Neural progenitor cell (in vitro differentiated cells): Measurements from ENCODE around the gene VAT1. TPM values are rescaled to one million over a fixed set of nuclear protein-coding genes. Genes with fewer than 3 reads are reported as not detected.

ENCODE experiments used
- DNase-seq: peaks from one replicate; pipeline ENCODE4 v3.0.0-alpha.2; 2016; ENCODE audit warnings: low spot score
- H2AFZ ChIP-seq: fragments of 200-600 bp; sonication (generic); replicated peaks from 2 replicates; pipeline ENCODE4 v1.6.1; 2016; ENCODE audit warnings: antibody characterized with exemption
- H3F3A ChIP-seq: fragments of 200-600 bp; sonication (generic); 2 replicates; pipeline ENCODE4 v1.6.1; 2016; ENCODE audit warnings: antibody characterized with exemption, low read depth
- H3K27ac ChIP-seq: fragments of 200-600 bp; sonication (generic); 2 replicates; pipeline ENCODE4 v1.5.1; 2016; ENCODE audit warnings: mild to moderate bottlenecking
- H3K27me3 ChIP-seq: fragments of 200-600 bp; sonication (generic); 2 replicates; pipeline ENCODE4 v1.6.1; 2016; ENCODE audit warnings: mild to moderate bottlenecking, moderate library complexity
- H3K36me3 ChIP-seq: fragments of 200-600 bp; sonication (generic); 2 replicates; pipeline ENCODE4 v1.5.1; 2016
- H3K4me1 ChIP-seq: fragments of 200-600 bp; sonication (generic); 2 replicates; pipeline ENCODE4 v1.6.1; 2016; ENCODE audit warnings: mixed run types
- H3K4me2 ChIP-seq: fragments of 200-600 bp; sonication (generic); 2 replicates; pipeline ENCODE4 v1.6.1; 2016
- H3K4me3 ChIP-seq: fragments of 200-600 bp; sonication (generic); 2 replicates; pipeline ENCODE4 v1.5.1; 2016
- H3K79me2 ChIP-seq: fragments of 200-600 bp; sonication (generic); 2 replicates; pipeline ENCODE4 v1.6.1; 2016; ENCODE audit warnings: low read depth
- H3K9ac ChIP-seq: fragments of 200-600 bp; sonication (generic); 2 replicates; pipeline ENCODE4 v1.6.1; 2016
- H3K9me3 ChIP-seq: fragments of 200-600 bp; sonication (generic); 2 replicates; pipeline ENCODE4 v1.5.1; 2016; ENCODE audit warnings: low read depth
- H4K20me1 ChIP-seq: fragments of 200-600 bp; sonication (generic); 2 replicates; pipeline ENCODE4 v1.6.1; 2016; ENCODE audit warnings: low read depth
- H3K27ac Mint-ChIP-seq: 3 replicates; pipeline ENCODE4 v1.8.0; 2021; ENCODE audit warnings: mixed read lengths
- H3K27me3 Mint-ChIP-seq: 2 replicates; pipeline ENCODE4 v1.8.0; 2022; ENCODE audit warnings: low read depth, mild to moderate bottlenecking, inconsistent platforms, moderate library complexity, mixed read lengths; ENCODE audit not compliant: insufficient read depth
- H3K36me3 Mint-ChIP-seq: 3 replicates; pipeline ENCODE4 v1.8.0; 2021; ENCODE audit warnings: mixed read lengths
- H3K4me1 Mint-ChIP-seq: 3 replicates; pipeline ENCODE4 v1.8.0; 2021; ENCODE audit warnings: mixed read lengths
- H3K4me3 Mint-ChIP-seq: 3 replicates; pipeline ENCODE4 v1.8.0; 2021; ENCODE audit warnings: mild to moderate bottlenecking, moderate library complexity, mixed read lengths
- H3K9me3 Mint-ChIP-seq: 3 replicates; pipeline ENCODE4 v1.8.0; 2020; ENCODE audit warnings: mixed read lengths
- EZH2 ChIP-seq: fragments of 200-600 bp; sonication (generic); IDR thresholded peaks from 2 replicates; pipeline ENCODE4 v1.6.1; 2017; ENCODE audit warnings: antibody characterized with exemption, mild to moderate bottlenecking, moderate library complexity
- EZH2phosphoT487 ChIP-seq: fragments of 200-600 bp; sonication (generic); IDR thresholded peaks from 2 replicates; pipeline ENCODE4 v1.6.1; 2017; ENCODE audit warnings: antibody characterized with exemption
- total RNA-seq: library from RNA; depleted of rRNA; stranded (reverse); fragments of >200 nt; gene quantifications from 2 replicates; pipeline ENCODE4 v1.2.3, GENCODE V29; 2015; ENCODE audit warnings: low replicate concordance
- TF ChIP-seq, protein P1 (sequence below): fragments of 200-600 bp; sonication (generic); IDR thresholded peaks from 2 replicates; pipeline ENCODE4 v1.5.1; 2017; ENCODE audit warnings: antibody characterized with exemption, mild to moderate bottlenecking

Gene VAT1
- total RNA-seq, 1 donor from 2014 or later = 94.7 TPM

DNA sequence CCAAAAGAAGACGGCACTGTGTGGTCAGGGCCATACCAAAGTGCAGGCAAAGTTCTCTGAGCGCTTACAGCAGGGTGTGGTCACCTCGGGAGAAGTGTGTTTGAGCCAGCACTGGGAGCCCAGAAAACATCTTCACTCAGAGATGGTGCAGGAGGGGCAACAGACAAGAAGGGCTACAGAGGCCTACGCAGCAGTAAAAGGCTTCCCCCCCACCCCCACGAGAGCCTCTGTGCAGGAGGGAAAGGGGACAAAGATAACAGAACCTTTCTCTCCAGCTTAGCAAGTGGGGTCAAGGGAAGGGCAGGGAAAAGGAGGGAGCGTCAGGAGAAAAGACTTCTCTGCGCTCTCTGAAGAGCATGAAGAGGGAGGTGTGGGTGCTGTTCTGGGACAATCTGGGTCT, 2.8 kb downstream of the VAT1 start:
- Histone ChIP-seq H3F3A (peaks cover 29% of the 10 kb centered on the region), H3K9me3 (no peaks in the 10 kb centered on the region), H3K27me3 (no peaks in the 10 kb centered on the region), H2AFZ (no peak overlapping the region), H3K4me2 (peak overlapping the region; percentile 42), H3K27ac (no peak overlapping the region), H3K4me3 (no peak overlapping the region), H3K9ac (no peak overlapping the region), H3K36me3 (no peaks in the 10 kb centered on the region), H4K20me1 (peaks cover 28% of the 10 kb centered on the region), H3K4me1 (peaks cover 7% of the 10 kb centered on the region), H3K79me2 (peaks cover 41% of the 10 kb centered on the region)
- Mint-ChIP-seq H3K36me3 (peaks cover 10% of the 10 kb centered on the region), H3K27me3 (peaks cover 6% of the 10 kb centered on the region), H3K9me3 (peaks cover 1% of the 10 kb centered on the region), H3K4me1 (peaks cover 61% of the 10 kb centered on the region), H3K27ac (peak overlapping the region; percentile 59), H3K4me3 (peak overlapping the region; percentile 95)
- TF ChIP-seq EZH2 = no peak
- no peak for DNase-seq

DNA sequence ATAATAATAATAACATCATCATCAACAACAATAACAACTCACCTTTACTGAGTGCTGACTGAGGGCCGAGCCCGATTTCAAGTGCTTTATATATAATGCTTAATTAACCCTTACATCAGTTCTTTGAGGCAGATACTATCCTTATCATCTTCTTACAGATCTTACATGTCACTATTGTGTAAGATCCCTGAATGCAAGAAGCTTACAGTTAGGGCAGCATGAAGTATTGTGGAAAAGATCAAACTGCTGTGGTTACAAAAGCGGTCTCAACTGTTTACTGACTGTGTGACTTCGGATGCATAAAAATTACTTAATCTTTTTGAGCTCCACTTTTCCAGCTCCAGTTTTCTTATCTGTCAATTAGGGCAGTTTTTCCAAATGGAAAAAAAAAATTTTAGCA, 3.3 kb downstream of the VAT1 start:
- TF ChIP-seq, protein P1, sequence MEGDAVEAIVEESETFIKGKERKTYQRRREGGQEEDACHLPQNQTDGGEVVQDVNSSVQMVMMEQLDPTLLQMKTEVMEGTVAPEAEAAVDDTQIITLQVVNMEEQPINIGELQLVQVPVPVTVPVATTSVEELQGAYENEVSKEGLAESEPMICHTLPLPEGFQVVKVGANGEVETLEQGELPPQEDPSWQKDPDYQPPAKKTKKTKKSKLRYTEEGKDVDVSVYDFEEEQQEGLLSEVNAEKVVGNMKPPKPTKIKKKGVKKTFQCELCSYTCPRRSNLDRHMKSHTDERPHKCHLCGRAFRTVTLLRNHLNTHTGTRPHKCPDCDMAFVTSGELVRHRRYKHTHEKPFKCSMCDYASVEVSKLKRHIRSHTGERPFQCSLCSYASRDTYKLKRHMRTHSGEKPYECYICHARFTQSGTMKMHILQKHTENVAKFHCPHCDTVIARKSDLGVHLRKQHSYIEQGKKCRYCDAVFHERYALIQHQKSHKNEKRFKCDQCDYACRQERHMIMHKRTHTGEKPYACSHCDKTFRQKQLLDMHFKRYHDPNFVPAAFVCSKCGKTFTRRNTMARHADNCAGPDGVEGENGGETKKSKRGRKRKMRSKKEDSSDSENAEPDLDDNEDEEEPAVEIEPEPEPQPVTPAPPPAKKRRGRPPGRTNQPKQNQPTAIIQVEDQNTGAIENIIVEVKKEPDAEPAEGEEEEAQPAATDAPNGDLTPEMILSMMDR = no peak
- TF ChIP-seq EZH2phosphoT487 (no peak), EZH2 (no peak)
- no peak overlapping the region for H2AFZ ChIP-seq
- H4K20me1 ChIP-seq = peaks cover 28% of the 10 kb centered on the region
- H3K9me3 ChIP-seq = no peaks in the 10 kb centered on the region
- Mint-ChIP-seq H3K36me3 (peaks cover 10% of the 10 kb centered on the region), H3K4me3 (peak overlapping the region; percentile 37), H3K4me1 (peaks cover 62% of the 10 kb centered on the region), H3K27ac (no peak overlapping the region), H3K27me3 (peaks cover 3% of the 10 kb centered on the region), H3K9me3 (no peaks in the 10 kb centered on the region)
- peaks cover 7% of the 10 kb centered on the region for H3K4me1 ChIP-seq
- no peak for DNase-seq
- no peak overlapping the region for H3K9ac ChIP-seq
- no peaks in the 10 kb centered on the region for H3K36me3 ChIP-seq
- no peaks in the 10 kb centered on the region for H3K27me3 ChIP-seq
- H3K79me2 ChIP-seq = peaks cover 41% of the 10 kb centered on the region
- H3K4me3 ChIP-seq = no peak overlapping the region
- H3K4me2 ChIP-seq = no peak overlapping the region
- no peak overlapping the region for H3K27ac ChIP-seq
- peaks cover 25% of the 10 kb centered on the region for H3F3A ChIP-seq

DNA sequence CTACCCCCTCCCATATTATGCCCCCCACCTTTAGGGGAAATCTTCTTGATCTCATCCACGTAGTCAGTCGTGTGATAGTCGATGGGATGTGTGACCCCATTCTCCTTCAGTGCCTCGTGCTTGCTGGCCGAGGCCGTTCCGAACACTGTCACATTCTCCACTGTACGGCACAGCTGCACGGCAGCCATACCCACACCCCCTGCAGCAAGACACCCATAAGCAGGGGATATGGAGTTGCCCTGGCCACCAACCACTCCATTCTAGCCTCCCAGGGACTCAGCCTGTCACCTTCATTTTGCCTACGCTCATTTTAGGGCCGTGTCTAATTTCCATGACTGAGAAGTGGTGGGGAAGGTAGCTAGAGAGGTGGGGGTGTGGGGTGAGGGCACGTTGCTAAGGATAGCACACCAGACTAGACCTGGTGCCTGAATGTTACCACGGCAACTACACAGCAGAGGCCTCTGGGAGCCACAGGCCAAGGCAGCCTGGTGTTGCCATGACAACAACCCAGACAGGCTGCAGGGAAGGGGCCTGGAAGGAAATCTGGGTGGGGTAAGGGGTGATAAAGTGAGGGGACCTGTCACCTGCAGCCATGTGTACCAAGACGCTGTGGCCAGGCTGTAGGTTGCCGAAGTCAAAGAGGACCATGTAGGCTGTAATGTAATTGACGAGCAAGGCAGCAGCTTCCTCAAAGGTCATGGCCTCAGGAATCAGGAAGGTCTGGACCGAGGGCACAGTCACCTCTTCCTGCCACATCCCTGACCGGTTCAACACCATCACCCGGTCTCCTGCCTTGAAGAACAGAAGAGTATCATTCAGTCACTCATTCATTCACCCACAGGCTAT, 4.0 kb downstream of the VAT1 start:
- Histone ChIP-seq H3F3A (peaks cover 19% of the 10 kb centered on the region), H3K9me3 (no peaks in the 10 kb centered on the region), H3K79me2 (peaks cover 41% of the 10 kb centered on the region), H3K27ac (no peak overlapping the region), H3K4me3 (no peak overlapping the region), H4K20me1 (peaks cover 28% of the 10 kb centered on the region), H2AFZ (no peak overlapping the region), H3K4me2 (no peak overlapping the region), H3K36me3 (no peaks in the 10 kb centered on the region), H3K27me3 (no peaks in the 10 kb centered on the region), H3K4me1 (peaks cover 7% of the 10 kb centered on the region), H3K9ac (no peak overlapping the region)
- peak overlapping the region; percentile 37 for H3K4me3 Mint-ChIP-seq
- peaks cover 3% of the 10 kb centered on the region for H3K27me3 Mint-ChIP-seq
- peaks cover 62% of the 10 kb centered on the region for H3K4me1 Mint-ChIP-seq
- TF ChIP-seq, protein P1 = no peak
- TF ChIP-seq EZH2 = no peak
- no peak for TF ChIP-seq EZH2phosphoT487
- peaks cover 10% of the 10 kb centered on the region for H3K36me3 Mint-ChIP-seq
- peak overlapping the region; percentile 93 for H3K27ac Mint-ChIP-seq
- H3K9me3 Mint-ChIP-seq = no peaks in the 10 kb centered on the region
- DNase-seq = peak; percentile 77

DNA sequence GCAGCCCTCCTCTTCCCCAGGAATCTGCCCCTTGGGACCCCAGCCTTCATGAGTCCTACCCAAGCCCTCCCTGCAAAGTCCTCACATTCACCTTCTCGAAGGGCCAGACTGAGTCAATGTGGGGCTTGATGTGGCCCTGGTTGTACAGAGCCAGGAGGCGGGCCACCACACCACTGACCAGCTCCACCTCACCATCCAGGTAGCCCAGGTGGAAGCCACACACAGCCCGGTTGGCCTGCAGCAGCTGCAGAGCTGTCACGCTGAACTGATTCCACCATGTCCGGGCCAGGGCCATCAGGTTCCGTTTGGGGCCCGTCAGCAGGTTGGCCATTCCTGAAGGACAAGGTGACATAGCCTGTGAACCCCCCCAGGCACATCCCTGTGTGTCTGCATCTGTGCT, 6.0 kb downstream of the VAT1 start:
- peaks cover under 1% of the 10 kb centered on the region for H3K27me3 Mint-ChIP-seq
- no peak overlapping the region for H3K9ac ChIP-seq
- peak overlapping the region; percentile 50 for H3K4me3 Mint-ChIP-seq
- H4K20me1 ChIP-seq = peaks cover 28% of the 10 kb centered on the region
- H3K9me3 ChIP-seq = no peaks in the 10 kb centered on the region
- no peak overlapping the region for H3K4me3 ChIP-seq
- H3K9me3 Mint-ChIP-seq = no peaks in the 10 kb centered on the region
- peak overlapping the region; percentile 89 for H3K27ac Mint-ChIP-seq
- peaks cover 61% of the 10 kb centered on the region for H3K4me1 Mint-ChIP-seq
- H3K4me1 ChIP-seq = peaks cover 7% of the 10 kb centered on the region
- H3K4me2 ChIP-seq = no peak overlapping the region
- no peak for TF ChIP-seq EZH2phosphoT487
- TF ChIP-seq, protein P1 = no peak
- TF ChIP-seq EZH2 = no peak
- H2AFZ ChIP-seq = no peak overlapping the region
- no peaks in the 10 kb centered on the region for H3K27me3 ChIP-seq
- H3K27ac ChIP-seq = no peak overlapping the region
- peaks cover 10% of the 10 kb centered on the region for H3K36me3 Mint-ChIP-seq
- no peak for DNase-seq
- H3K79me2 ChIP-seq = peaks cover 36% of the 10 kb centered on the region
- peaks cover 9% of the 10 kb centered on the region for H3F3A ChIP-seq
- H3K36me3 ChIP-seq = no peaks in the 10 kb centered on the region
